H1 (cell line): ENCODE data around the gene YWHAQ. TPM values are rescaled to one million over a fixed set of nuclear protein-coding genes. Genes with fewer than 3 reads are reported as not detected.

ENCODE experiments used
- CTCF ChIA-PET: fragments of 300-600 bp; sonication (Branson Sonifier 250); formaldehyde crosslinking; loops from one replicate; lab custom pipeline; 2021; ENCODE audit not compliant: partially characterized antibody; lab: Charles Lee
- POLR2A ChIA-PET: fragments of 300-600 bp; sonication (Branson Sonifier 250); formaldehyde crosslinking; loops from one replicate; lab custom pipeline; 2021; ENCODE audit warnings: inconsistent platforms; ENCODE audit not compliant: partially characterized antibody; lab: Charles Lee
- DNase-seq, 2 experiments: peaks; one replicate each; pipeline versions ENCODE4 v3.0.0 to v3.0.0-alpha.2; 2010 to 2022; ENCODE audit warnings: low spot score in 2 of 2, low read depth in 1 of 2, mixed read lengths in 1 of 2
- FAIRE-seq: peaks from 2 replicates; lab custom pipeline; 2011; peaks lifted over from hg19 to GRCh38; lab: Jason Lieb, UNC
- H2AFZ ChIP-seq: 2 replicates; pipeline ENCODE4 v1.8.1; 2012; ENCODE audit warnings: low read length, inconsistent platforms
- H2AK5ac ChIP-seq: 2 replicates; pipeline ENCODE4 v1.6.1; 2013; ENCODE audit warnings: low read depth, low read length
- H2BK120ac ChIP-seq: replicated peaks from 2 replicates; pipeline ENCODE3; 2013; ENCODE audit warnings: low read depth, low read length, inconsistent platforms
- H2BK12ac ChIP-seq: 2 replicates; pipeline ENCODE4 v1.6.1; 2013; ENCODE audit warnings: low read depth, low read length
- H2BK15ac ChIP-seq: 2 replicates; pipeline ENCODE4 v1.6.1; 2013; ENCODE audit warnings: low read length
- H2BK20ac ChIP-seq: 2 replicates; pipeline ENCODE4 v1.6.1; 2013; ENCODE audit warnings: low read length
- H2BK5ac ChIP-seq: 2 replicates; pipeline ENCODE4 v1.6.1; 2013; ENCODE audit warnings: low read depth, low read length
- H3K14ac ChIP-seq: 2 replicates; pipeline ENCODE4 v1.6.1; 2013; ENCODE audit warnings: inconsistent platforms; ENCODE audit not compliant: insufficient read length
- H3K18ac ChIP-seq: 2 replicates; pipeline ENCODE4 v1.6.1; 2013; ENCODE audit warnings: low read length; ENCODE audit errors: extremely low read depth
- H3K23ac ChIP-seq: 2 replicates; pipeline ENCODE4 v1.6.1; 2013; ENCODE audit warnings: inconsistent platforms; ENCODE audit not compliant: insufficient read length
- H3K23me2 ChIP-seq: 2 replicates; pipeline ENCODE4 v1.6.1; 2013; ENCODE audit warnings: low read depth, low read length
- H3K27ac ChIP-seq: 2 replicates; pipeline ENCODE4 v1.6.1; 2011; ENCODE audit warnings: low read depth, low read length, inconsistent platforms
- H3K27me3 ChIP-seq, 4 experiments: replicated peaks in 1 of 4; 1 replicate in 1 of 4; 2 replicates in 3 of 4; pipeline versions ENCODE4 v1.6.1 to v1.8.1; 2011 to 2013; ENCODE audit warnings: low read length in 3 of 4, mild to moderate bottlenecking in 3 of 4, inconsistent platforms in 2 of 4, mixed read lengths in 2 of 4, moderate library complexity in 1 of 4; ENCODE audit not compliant: control insufficient read depth in 3 of 4, insufficient read depth in 3 of 4; ENCODE audit errors: extremely low read depth in 1 of 4
- H3K36me3 ChIP-seq, 4 experiments: 2 replicates each; pipeline versions ENCODE4 v1.6.1 to v1.8.1; 2011 to 2013; ENCODE audit warnings: mild to moderate bottlenecking in 4 of 4, low read length in 3 of 4, moderate library complexity in 2 of 4, control low read depth in 1 of 4, inconsistent platforms in 1 of 4; ENCODE audit not compliant: insufficient read depth in 4 of 4, control insufficient read depth in 2 of 4
- H3K4ac ChIP-seq: replicated peaks from 2 replicates; pipeline ENCODE3; 2013; ENCODE audit warnings: low read length, low read depth, mixed read lengths, inconsistent platforms; ENCODE audit not compliant: insufficient read length
- H3K4me1 ChIP-seq, 4 experiments: replicated peaks in 1 of 4; 1 replicate in 1 of 4; 2 replicates in 3 of 4; pipeline versions ENCODE4 v1.6.1 to v1.8.1; 2011 to 2013; ENCODE audit warnings: low read length in 3 of 4, inconsistent platforms in 2 of 4, mixed read lengths in 1 of 4; ENCODE audit not compliant: insufficient read depth in 4 of 4, control insufficient read depth in 3 of 4
- H3K4me2 ChIP-seq, 2 experiments: 2 replicates each; pipeline versions ENCODE4 v1.6.1 to v1.8.1; 2011 to 2013; ENCODE audit warnings: low read depth in 2 of 2, low read length in 2 of 2, control low read depth in 1 of 2, inconsistent platforms in 1 of 2, mild to moderate bottlenecking in 1 of 2; ENCODE audit not compliant: insufficient read depth in 1 of 2
- H3K4me3 ChIP-seq, 4 experiments: fragments of 200-600, 300-600 bp in 1 of 4; sonication (generic), shearing (Covaris generic), sonication (Bioruptor Twin) in 1 of 4; 2 replicates each; pipeline versions ENCODE4 v1.5.1 to v1.8.1; 2011 to 2016; ENCODE audit warnings: low read length in 4 of 4, low read depth in 3 of 4, control low read depth in 2 of 4, inconsistent platforms in 2 of 4, mild to moderate bottlenecking in 2 of 4, mixed read lengths in 1 of 4, moderate library complexity in 1 of 4; ENCODE audit not compliant: insufficient read depth in 2 of 4; ENCODE audit errors: extremely low read depth in 1 of 4
- H3K56ac ChIP-seq: replicated peaks from 2 replicates; pipeline ENCODE3; 2013; ENCODE audit warnings: low read depth, mild to moderate bottlenecking, mixed read lengths, low read length, inconsistent platforms; ENCODE audit not compliant: insufficient read length
- H3K79me1 ChIP-seq: 2 replicates; pipeline ENCODE4 v1.6.1; 2013; ENCODE audit warnings: low read depth, low read length, control low read depth
- H3K79me2 ChIP-seq, 2 experiments: 2 replicates each; pipeline versions ENCODE4 v1.6.1 to v1.8.1; 2012 to 2013; ENCODE audit warnings: low read length in 2 of 2, mild to moderate bottlenecking in 2 of 2, inconsistent platforms in 1 of 2; ENCODE audit not compliant: insufficient read depth in 2 of 2, control insufficient read depth in 1 of 2
- H3K9ac ChIP-seq, 4 experiments: replicated peaks in 1 of 4; 1 replicate in 1 of 4; 2 replicates in 3 of 4; pipeline versions ENCODE4 v1.6.1 to v1.8.1; 2011 to 2013; ENCODE audit warnings: low read depth in 3 of 4, low read length in 3 of 4, control low read depth in 2 of 4, mild to moderate bottlenecking in 2 of 4, moderate library complexity in 2 of 4, inconsistent platforms in 1 of 4; ENCODE audit errors: extremely low read depth in 1 of 4
- H3K9me3 ChIP-seq, 2 experiments: 2 replicates each; pipeline versions ENCODE4 v1.6.1 to v1.8.1; 2012 to 2013; ENCODE audit warnings: mild to moderate bottlenecking in 2 of 2, moderate library complexity in 2 of 2, control low read depth in 1 of 2, inconsistent platforms in 1 of 2, low read depth in 1 of 2, low read length in 1 of 2, mixed read lengths in 1 of 2; ENCODE audit not compliant: insufficient read depth in 2 of 2
- H4K20me1 ChIP-seq, 2 experiments: replicated peaks in 1 of 2; 2 replicates each; pipeline versions ENCODE3 to v1.8.1; 2011 to 2013; ENCODE audit warnings: inconsistent platforms in 2 of 2, low read length in 2 of 2, mild to moderate bottlenecking in 1 of 2; ENCODE audit not compliant: insufficient read depth in 2 of 2, control insufficient read depth in 1 of 2
- H4K5ac ChIP-seq: 2 replicates; pipeline ENCODE4 v1.6.1; 2013; ENCODE audit warnings: low read length, low read depth, mixed read lengths, inconsistent platforms; ENCODE audit not compliant: insufficient read length
- H4K8ac ChIP-seq: 2 replicates; pipeline ENCODE4 v1.8.0; 2013; ENCODE audit warnings: mild to moderate bottlenecking, moderate library complexity, low read length, inconsistent platforms; ENCODE audit not compliant: insufficient read depth; ENCODE audit errors: extremely low read depth
- H4K91ac ChIP-seq: replicated peaks from 2 replicates; pipeline ENCODE3; 2013; ENCODE audit warnings: low read length, mixed read lengths, inconsistent platforms; ENCODE audit not compliant: insufficient read length
- POU5F1 ChIP-seq: IDR thresholded peaks from 2 replicates; pipeline ENCODE4 v1.6.1; 2011; ENCODE audit warnings: low read depth, mild to moderate bottlenecking, low read length, moderate library complexity
- RAD21 ChIP-seq, 2 experiments: IDR thresholded peaks in 1 of 2; conservative IDR thresholded peaks in 1 of 2; 2 replicates each; pipeline ENCODE4 v1.6.1; 2011; ENCODE audit warnings: low read depth in 2 of 2, low read length in 2 of 2, improper control_type of control experiment in 1 of 2, inconsistent platforms in 1 of 2, mild to moderate bottlenecking in 1 of 2, moderate library complexity in 1 of 2
- WGBS, 2 experiments: shearing (Covaris generic) in 1 of 2; methylation state at CpG; one replicate each; pipeline versions ENCODE4 v1.1.6 to v1.1.7; 2013 to 2015; ENCODE audit warnings: low lambda C conversion rate in 2 of 2, mixed read lengths in 2 of 2, inconsistent platforms in 1 of 2, low coverage in 1 of 2, missing lambda C conversion rate in 1 of 2; ENCODE audit not compliant: insufficient replicate concordance in 2 of 2, insufficient coverage in 1 of 2, insufficient read length in 1 of 2; ENCODE audit errors: extremely low coverage in 1 of 2, missing lambda C conversion rate in 1 of 2; 5-methylcytosine and 5-hydroxymethylcytosine counted together
- polyA plus RNA-seq, 7 experiments: library from polyadenylated mRNA; depleted of rRNA in 3 of 7; stranded (reverse) in 5 of 7; unstranded in 2 of 7; fragments of >200 nt in 5 of 7; fragments of 200-250 nt in 2 of 7; gene quantifications; 1 replicate in 5 of 7; 2 replicates in 1 of 7; 4 replicates in 1 of 7; pipeline versions ENCODE4 v1.2.1 to v1.2.3, GENCODE V29; 2011 to 2013; ENCODE audit warnings: missing spikeins in 2 of 7, mixed read lengths in 2 of 7
- total RNA-seq: library from RNA; stranded (reverse); fragmentation: NEBNext Ultra II Directional; extraction: Animal tissue kit (Norgen Biotek cat#: 25700); gene quantifications from 2 replicates; pipeline ENCODE4 v1.2.1, GENCODE V29; 2021

Gene YWHAQ
- total and polyA plus RNA-seq, 2 of the 8 experiments (the other 6 are each of a cell fraction or from before 2014, with no cell fraction given), result 244 to 480 TPM

DNA sequence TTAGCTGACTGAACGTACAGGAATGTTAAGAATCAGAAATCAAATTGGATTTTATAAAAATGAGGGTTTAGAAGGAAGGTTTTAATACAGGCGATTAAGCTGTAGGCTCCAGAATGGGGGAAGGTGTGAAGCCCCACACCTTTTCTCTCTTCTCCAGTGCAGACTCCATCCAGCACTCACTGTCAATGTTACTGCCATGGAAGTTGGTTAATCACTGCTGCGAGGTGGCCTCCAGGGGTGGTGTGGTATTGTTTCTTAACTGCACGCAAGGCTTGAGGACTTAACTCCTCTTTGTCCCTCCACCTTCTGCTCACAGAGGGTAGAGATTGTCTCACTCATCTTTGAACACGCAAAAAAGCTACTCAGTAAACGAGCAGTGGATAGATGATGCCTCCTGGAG, 26.9 kb upstream of the YWHAQ start:
- no peak overlapping the region for H2BK12ac ChIP-seq
- H2BK5ac ChIP-seq, result no peak overlapping the region
- no peak overlapping the region for H4K91ac ChIP-seq
- no peak overlapping the region for H3K4ac ChIP-seq
- H4K20me1 ChIP-seq, result no peaks in the 10 kb centered on the region
- H3K9me3 ChIP-seq, result no peaks in the 10 kb centered on the region
- H3K56ac ChIP-seq, result no peak overlapping the region
- no peak overlapping the region for H3K23ac ChIP-seq
- no peaks in the 10 kb centered on the region for H3K36me3 ChIP-seq
- H2AFZ ChIP-seq, result no peak overlapping the region
- no peak for DNase-seq
- H2AK5ac ChIP-seq, result no peak overlapping the region
- CTCF ChIA-PET, result interaction anchor here (0.7 to 1.6 kb wide), 10 partner anchors 9 to 112 kb away, joined by 3 to 9 read pairs (median 3); no protein-coding TSS in a partner anchor
- H3K27me3 ChIP-seq, result no peaks in the 10 kb centered on the region
- H3K14ac ChIP-seq, result no peak overlapping the region
- WGBS, 2 experiments, result 80 to 100% methylated on average over 1 to 6 of the region's 6 CpGs
- FAIRE-seq, result no peak
- TF ChIP-seq RAD21 (IDR thresholded peaks at IDR 0.05 in 1 of 2, conservative IDR thresholded peaks at IDR 0.05 in 1 of 2; ENCODE audit: low read depth in 2 of 2, low read length in 2 of 2), result peak; percentile 8 to 17; a peak in 2 of 4 replicates
- no peak for TF ChIP-seq POU5F1
- H2BK20ac ChIP-seq, result no peak overlapping the region
- no peaks in the 10 kb centered on the region; a peak in 1 of 7 replicates for H3K4me1 ChIP-seq
- H3K18ac ChIP-seq, result no peak overlapping the region
- H3K79me2 ChIP-seq, result no peaks in the 10 kb centered on the region
- no peak overlapping the region for H3K27ac ChIP-seq
- H3K79me1 ChIP-seq, result no peaks in the 10 kb centered on the region
- no peak overlapping the region for H2BK120ac ChIP-seq
- no peak overlapping the region for H2BK15ac ChIP-seq
- H4K5ac ChIP-seq, result no peak overlapping the region
- POLR2A ChIA-PET, result interaction anchor here (1.5 kb wide), 1 partner anchor 28 kb away, joined by 5 read pairs; no protein-coding TSS in a partner anchor
- no peak overlapping the region for H3K4me2 ChIP-seq
- H3K9ac ChIP-seq, result no peak overlapping the region
- H3K4me3 ChIP-seq, result no peak overlapping the region
- H4K8ac ChIP-seq, result no peak overlapping the region
- no peaks in the 10 kb centered on the region for H3K23me2 ChIP-seq
